Measurements from ENCODE around the gene TMEM154.

Gene TMEM154

GRCh38 chr4:152686452-152687013 lies 6.7 kb upstream of the TMEM154 start:
- no peak overlapping the region for H3K27ac ChIP-seq
- TF ChIP-seq CTCF (conservative IDR thresholded peaks at IDR 0.05) (no peak), ZFX (IDR thresholded peaks at IDR 0.05) (no peak)

GRCh38 chr4:152684587-152684986 lies 4.8 kb upstream of the TMEM154 start:
- no peak overlapping the region for H3K27ac ChIP-seq
- TF ChIP-seq CTCF (conservative IDR thresholded peaks at IDR 0.05) (no peak), ZFX (IDR thresholded peaks at IDR 0.05) (no peak)

GRCh38 chr4:152684007-152684406 lies 4.2 kb upstream of the TMEM154 start:
- TF ChIP-seq ZFX (IDR thresholded peaks at IDR 0.05) (no peak), CTCF (conservative IDR thresholded peaks at IDR 0.05) (no peak)
- H3K27ac ChIP-seq, result no peak overlapping the region

- no peak for TF ChIP-seq CTCF (conservative IDR thresholded peaks at IDR 0.05)
- TF ChIP-seq ZFX (IDR thresholded peaks at IDR 0.05), result no peak
- no peak overlapping the region for H3K27ac ChIP-seq
These were observed 2.5 kb upstream of the TMEM154 start for GRCh38 chr4:152682143-152682941.

GRCh38 chr4:152680988-152681603 lies 1.3 kb upstream of the TMEM154 start:
- TF ChIP-seq CTCF (conservative IDR thresholded peaks at IDR 0.05) (no peak), ZFX (IDR thresholded peaks at IDR 0.05) (no peak)
- H3K27ac ChIP-seq, result no peak overlapping the region

GRCh38 chr4:152678841-152679240 lies 956 bp downstream of the TMEM154 start:
- no peak overlapping the region for H3K27ac ChIP-seq
- no peak for TF ChIP-seq ZFX (IDR thresholded peaks at IDR 0.05)
- TF ChIP-seq CTCF (conservative IDR thresholded peaks at IDR 0.05), result no peak

GRCh38 chr4:152677117-152677516 lies 2.7 kb downstream of the TMEM154 start:
- no peak overlapping the region for H3K27ac ChIP-seq
- TF ChIP-seq CTCF (conservative IDR thresholded peaks at IDR 0.05) (no peak), ZFX (IDR thresholded peaks at IDR 0.05) (no peak)
